Measurements from ENCODE around the gene MAN1A1.

The MAN1A1 gene

GRCh38 chr6:119174879-119175817, 174.4 kb downstream of the MAN1A1 start:
- TF ChIP-seq EZH2 (optimal IDR thresholded peaks at IDR 0.05; ENCODE audit: low read depth, low read length), result no peak
- TF ChIP-seq, protein P1, sequence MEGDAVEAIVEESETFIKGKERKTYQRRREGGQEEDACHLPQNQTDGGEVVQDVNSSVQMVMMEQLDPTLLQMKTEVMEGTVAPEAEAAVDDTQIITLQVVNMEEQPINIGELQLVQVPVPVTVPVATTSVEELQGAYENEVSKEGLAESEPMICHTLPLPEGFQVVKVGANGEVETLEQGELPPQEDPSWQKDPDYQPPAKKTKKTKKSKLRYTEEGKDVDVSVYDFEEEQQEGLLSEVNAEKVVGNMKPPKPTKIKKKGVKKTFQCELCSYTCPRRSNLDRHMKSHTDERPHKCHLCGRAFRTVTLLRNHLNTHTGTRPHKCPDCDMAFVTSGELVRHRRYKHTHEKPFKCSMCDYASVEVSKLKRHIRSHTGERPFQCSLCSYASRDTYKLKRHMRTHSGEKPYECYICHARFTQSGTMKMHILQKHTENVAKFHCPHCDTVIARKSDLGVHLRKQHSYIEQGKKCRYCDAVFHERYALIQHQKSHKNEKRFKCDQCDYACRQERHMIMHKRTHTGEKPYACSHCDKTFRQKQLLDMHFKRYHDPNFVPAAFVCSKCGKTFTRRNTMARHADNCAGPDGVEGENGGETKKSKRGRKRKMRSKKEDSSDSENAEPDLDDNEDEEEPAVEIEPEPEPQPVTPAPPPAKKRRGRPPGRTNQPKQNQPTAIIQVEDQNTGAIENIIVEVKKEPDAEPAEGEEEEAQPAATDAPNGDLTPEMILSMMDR (IDR thresholded peaks at IDR 0.05; ENCODE audit: low read length), result no peak
- TF ChIP-seq EZH2phosphoT487 (IDR thresholded peaks at IDR 0.05; ENCODE audit: low read length), result no peak
- 0 out of 2 replicates have a peak, but pooled peaks cover 4% of the 10 kb centered on the region for H3K4me1 ChIP-seq (ENCODE audit: low read length)
- H3K9ac ChIP-seq (ENCODE audit: low read length), result no peak overlapping the region
- DNase-seq, result no peak
- no peaks in the 10 kb centered on the region for H4K20me1 ChIP-seq (ENCODE audit: insufficient read depth, low read length)
- no peak overlapping the region for H2AFZ ChIP-seq (ENCODE audit: low read length)
- H3K9me2 ChIP-seq (replicated peaks; ENCODE audit: insufficient read depth, low read length), result no peaks in the 10 kb centered on the region
- H3K27me3 ChIP-seq (replicated peaks; ENCODE audit: insufficient read depth, low read length), result no peaks in the 10 kb centered on the region
- H3K4me3 ChIP-seq (ENCODE audit: low read length), result no peak overlapping the region
- H3K27ac ChIP-seq (ENCODE audit: low read length), result no peak overlapping the region
- no peak overlapping the region for H3K4me2 ChIP-seq (ENCODE audit: low read depth, low read length)
- H3K36me3 ChIP-seq (replicated peaks; ENCODE audit: insufficient read depth, low read length), result peaks cover 11% of the 10 kb centered on the region; the same call in 1 of the 2 replicates
- H3K9me3 ChIP-seq (replicated peaks; ENCODE audit: insufficient read depth, low read length), result no peaks in the 10 kb centered on the region
- peaks cover 3% of the 10 kb centered on the region; the same call in 1 of the 2 replicates for H3F3A ChIP-seq (ENCODE audit: insufficient read depth, low read length)
- no peaks in the 10 kb centered on the region for H3K79me2 ChIP-seq (ENCODE audit: low read length)

DNA sequence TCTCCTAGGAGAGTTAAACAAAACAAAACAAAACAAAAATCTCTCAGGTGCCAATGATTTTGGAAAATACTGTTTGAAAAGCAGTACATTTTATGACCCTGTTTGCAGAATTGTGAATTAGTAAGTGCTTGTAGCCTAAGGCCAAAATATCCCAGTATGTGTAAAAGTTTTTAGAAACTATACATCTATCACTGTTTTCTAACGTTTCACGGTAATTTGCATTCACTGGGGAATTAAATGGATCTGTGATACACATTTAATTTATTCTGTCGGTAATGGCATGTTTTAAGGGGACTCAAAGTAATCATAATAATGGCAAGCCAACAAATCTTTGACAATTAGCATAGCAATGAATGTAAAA, 175.5 kb downstream of the MAN1A1 start:
- Histone ChIP-seq H3K9me3 (replicated peaks; ENCODE audit: insufficient read depth, low read length) (no peaks in the 10 kb centered on the region), H3K36me3 (replicated peaks; ENCODE audit: insufficient read depth, low read length) (peaks cover 6% of the 10 kb centered on the region; the same call in 1 of the 2 replicates), H3F3A (ENCODE audit: insufficient read depth, low read length) (peaks cover 3% of the 10 kb centered on the region; the same call in 1 of the 2 replicates), H2AFZ (ENCODE audit: low read length) (no peak overlapping the region), H3K79me2 (ENCODE audit: low read length) (no peaks in the 10 kb centered on the region), H3K4me2 (ENCODE audit: low read depth, low read length) (no peak overlapping the region), H3K4me3 (ENCODE audit: low read length) (no peak overlapping the region), H4K20me1 (ENCODE audit: insufficient read depth, low read length) (no peaks in the 10 kb centered on the region), H3K27ac (ENCODE audit: low read length) (no peak overlapping the region), H3K9ac (ENCODE audit: low read length) (no peak overlapping the region), H3K27me3 (replicated peaks; ENCODE audit: insufficient read depth, low read length) (no peaks in the 10 kb centered on the region), H3K9me2 (replicated peaks; ENCODE audit: insufficient read depth, low read length) (no peaks in the 10 kb centered on the region), H3K4me1 (ENCODE audit: low read length) (no peaks in the 10 kb centered on the region)
- TF ChIP-seq, protein P1 (IDR thresholded peaks at IDR 0.05; ENCODE audit: low read length), result no peak
- TF ChIP-seq EZH2 (optimal IDR thresholded peaks at IDR 0.05; ENCODE audit: low read depth, low read length) (no peak), EZH2phosphoT487 (IDR thresholded peaks at IDR 0.05; ENCODE audit: low read length) (no peak)
- no peak for DNase-seq

GRCh38 chr6:119173249-119174084, 176.1 kb downstream of the MAN1A1 start:
- Histone ChIP-seq H3K79me2 (ENCODE audit: low read length) (no peaks in the 10 kb centered on the region), H3K27me3 (replicated peaks; ENCODE audit: insufficient read depth, low read length) (no peaks in the 10 kb centered on the region), H3K36me3 (replicated peaks; ENCODE audit: insufficient read depth, low read length) (peaks cover under 1% of the 10 kb centered on the region; the same call in 1 of the 2 replicates), H3K9ac (ENCODE audit: low read length) (no peak overlapping the region), H3K9me2 (replicated peaks; ENCODE audit: insufficient read depth, low read length) (no peaks in the 10 kb centered on the region), H2AFZ (ENCODE audit: low read length) (no peak overlapping the region), H3K4me2 (ENCODE audit: low read depth, low read length) (no peak overlapping the region), H3K4me3 (ENCODE audit: low read length) (no peak overlapping the region), H3K27ac (ENCODE audit: low read length) (no peak overlapping the region), H3K4me1 (ENCODE audit: low read length) (no peaks in the 10 kb centered on the region), H3K9me3 (replicated peaks; ENCODE audit: insufficient read depth, low read length) (no peaks in the 10 kb centered on the region), H3F3A (ENCODE audit: insufficient read depth, low read length) (peaks cover 3% of the 10 kb centered on the region; the same call in 1 of the 2 replicates), H4K20me1 (ENCODE audit: insufficient read depth, low read length) (no peaks in the 10 kb centered on the region)
- DNase-seq, result no peak
- TF ChIP-seq EZH2 (optimal IDR thresholded peaks at IDR 0.05; ENCODE audit: low read depth, low read length), result no peak
- TF ChIP-seq, protein P1 (IDR thresholded peaks at IDR 0.05; ENCODE audit: low read length), result no peak
- no peak for TF ChIP-seq EZH2phosphoT487 (IDR thresholded peaks at IDR 0.05; ENCODE audit: low read length)

All from MM.1S (cell line).